ENCODE data around the gene SNED1. TPM values are rescaled to one million over a fixed set of nuclear protein-coding genes. Genes with fewer than 3 reads are reported as not detected.

Gene SNED1
- total and polyA plus RNA-seq, 9 of the 15 experiments (the other 6 are each of a cell fraction or from before 2014, with no cell fraction given), result 0.03 to 0.07 (median 0.05) TPM; not detected in 5

DNA sequence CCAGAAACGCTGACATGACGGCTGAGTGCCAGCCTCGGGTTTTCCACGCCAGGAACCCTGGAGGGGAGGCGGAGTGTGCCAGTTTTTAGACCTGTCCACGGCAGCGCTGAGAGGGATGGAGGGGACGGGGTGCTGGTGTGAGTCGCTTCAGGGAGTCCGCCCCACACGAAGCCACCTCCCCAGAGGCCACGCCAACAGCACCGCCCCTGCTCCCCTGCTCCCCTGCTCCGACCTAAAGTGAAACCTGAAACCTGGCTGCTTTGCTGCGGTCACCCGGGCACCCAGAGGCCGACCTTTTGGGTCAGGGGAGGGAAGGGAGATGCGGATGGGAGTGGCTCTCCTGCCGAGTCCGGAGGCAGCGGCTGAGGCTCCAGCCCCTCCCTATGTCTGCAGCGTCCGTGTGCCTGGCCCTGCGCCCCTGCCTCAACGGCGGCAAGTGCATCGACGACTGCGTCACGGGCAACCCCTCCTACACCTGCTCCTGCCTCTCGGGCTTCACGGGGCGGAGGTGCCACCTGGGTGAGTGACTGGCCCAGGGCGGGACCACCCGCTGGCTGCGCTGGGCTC, 38.1 kb downstream of the SNED1 start (continued):
- TF ChIP-seq, protein P1, sequence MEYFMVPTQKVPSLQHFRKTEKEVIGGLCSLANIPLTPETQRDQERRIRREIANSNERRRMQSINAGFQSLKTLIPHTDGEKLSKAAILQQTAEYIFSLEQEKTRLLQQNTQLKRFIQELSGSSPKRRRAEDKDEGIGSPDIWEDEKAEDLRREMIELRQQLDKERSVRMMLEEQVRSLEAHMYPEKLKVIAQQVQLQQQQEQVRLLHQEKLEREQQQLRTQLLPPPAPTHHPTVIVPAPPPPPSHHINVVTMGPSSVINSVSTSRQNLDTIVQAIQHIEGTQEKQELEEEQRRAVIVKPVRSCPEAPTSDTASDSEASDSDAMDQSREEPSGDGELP (CRISPR knock-in tag; IDR thresholded peaks at IDR 0.05; ENCODE audit: borderline replicate concordance), result peak; percentile 18; the same call in 1 of the 2 replicates
- TF ChIP-seq, protein P2, sequence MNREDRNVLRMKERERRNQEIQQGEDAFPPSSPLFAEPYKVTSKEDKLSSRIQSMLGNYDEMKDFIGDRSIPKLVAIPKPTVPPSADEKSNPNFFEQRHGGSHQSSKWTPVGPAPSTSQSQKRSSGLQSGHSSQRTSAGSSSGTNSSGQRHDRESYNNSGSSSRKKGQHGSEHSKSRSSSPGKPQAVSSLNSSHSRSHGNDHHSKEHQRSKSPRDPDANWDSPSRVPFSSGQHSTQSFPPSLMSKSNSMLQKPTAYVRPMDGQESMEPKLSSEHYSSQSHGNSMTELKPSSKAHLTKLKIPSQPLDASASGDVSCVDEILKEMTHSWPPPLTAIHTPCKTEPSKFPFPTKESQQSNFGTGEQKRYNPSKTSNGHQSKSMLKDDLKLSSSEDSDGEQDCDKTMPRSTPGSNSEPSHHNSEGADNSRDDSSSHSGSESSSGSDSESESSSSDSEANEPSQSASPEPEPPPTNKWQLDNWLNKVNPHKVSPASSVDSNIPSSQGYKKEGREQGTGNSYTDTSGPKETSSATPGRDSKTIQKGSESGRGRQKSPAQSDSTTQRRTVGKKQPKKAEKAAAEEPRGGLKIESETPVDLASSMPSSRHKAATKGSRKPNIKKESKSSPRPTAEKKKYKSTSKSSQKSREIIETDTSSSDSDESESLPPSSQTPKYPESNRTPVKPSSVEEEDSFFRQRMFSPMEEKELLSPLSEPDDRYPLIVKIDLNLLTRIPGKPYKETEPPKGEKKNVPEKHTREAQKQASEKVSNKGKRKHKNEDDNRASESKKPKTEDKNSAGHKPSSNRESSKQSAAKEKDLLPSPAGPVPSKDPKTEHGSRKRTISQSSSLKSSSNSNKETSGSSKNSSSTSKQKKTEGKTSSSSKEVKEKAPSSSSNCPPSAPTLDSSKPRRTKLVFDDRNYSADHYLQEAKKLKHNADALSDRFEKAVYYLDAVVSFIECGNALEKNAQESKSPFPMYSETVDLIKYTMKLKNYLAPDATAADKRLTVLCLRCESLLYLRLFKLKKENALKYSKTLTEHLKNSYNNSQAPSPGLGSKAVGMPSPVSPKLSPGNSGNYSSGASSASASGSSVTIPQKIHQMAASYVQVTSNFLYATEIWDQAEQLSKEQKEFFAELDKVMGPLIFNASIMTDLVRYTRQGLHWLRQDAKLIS (CRISPR knock-in tag; IDR thresholded peaks at IDR 0.05), result no peak

GRCh38 chr2:241036964-241037421, 38.6 kb downstream of the SNED1 start:
- Histone ChIP-seq H3K27me3 (ENCODE audit: control insufficient read depth in 2 of 2, insufficient read depth in 2 of 2, low read length in 2 of 2) (peaks cover 0 to 49% of the 10 kb centered on the region in 2 experiments; a peak in 2 of 5 replicates), H2AFZ (ENCODE audit: low read depth, low read length) (no peak overlapping the region), H3K4me2 (ENCODE audit: insufficient read depth, low read length) (no peak overlapping the region), H3K27ac (ENCODE audit: extremely low read depth, low read depth, low read length) (no peak overlapping the region), H3K9me3 (replicated peaks; ENCODE audit: control insufficient read depth, insufficient read depth, low read depth, low read length) (no peaks in the 10 kb centered on the region), H3K4me1 (replicated peaks in 1 of 2; ENCODE audit: control insufficient read depth in 2 of 2, insufficient read depth in 2 of 2, low read length in 2 of 2) (peaks cover 0 to 25% of the 10 kb centered on the region in 2 experiments; a peak in 2 of 5 replicates), H4K20me1 (replicated peaks; ENCODE audit: control insufficient read depth, insufficient read depth, low read length) (no peaks in the 10 kb centered on the region; the same call in 1 of the 2 replicates), H3K9me1 (ENCODE audit: control insufficient read depth, insufficient read depth, low read length) (no peaks in the 10 kb centered on the region), H3K36me3 (ENCODE audit: control insufficient read depth, insufficient read depth, low read length) (no peaks in the 10 kb centered on the region), H3K79me2 (ENCODE audit: control insufficient read depth, insufficient read depth, low read length) (no peaks in the 10 kb centered on the region), H3K4me3 (no peak overlapping the region), H3K9ac (ENCODE audit: insufficient read depth in 1 of 2, low read depth in 2 of 2, low read length in 2 of 2) (no peak overlapping the region)
- no peak for DNase-seq (ENCODE audit: extremely low read depth in 1 of 4, low spot score in 3 of 4)
- intact Hi-C loops (cut with micrococcal nuclease) (no loop called here), in situ Hi-C loops (cut with MboI) (no loop called here)
- ChIA-PET POLR2A (interaction anchor here (1.5 kb wide), 1 partner anchor 10 kb away, joined by 4 read pairs; no protein-coding TSS in a partner anchor), CTCF (ENCODE audit: low intra/inter-chr PET ratio) (no interaction called here)
- 21% methylated on average over 9 of the region's 18 CpGs for WGBS (ENCODE audit: insufficient coverage, low coverage, missing lambda C conversion rate)
- no peak; the same call in 2 of the 3 replicates for ATAC-seq
- TF ChIP-seq NR4A1 (CRISPR knock-in tag; IDR thresholded peaks at IDR 0.05), result no peak
- TF ChIP-seq NR4A1 (tag; IDR thresholded peaks at IDR 0.05), result no peak
- no peak for TF ChIP-seq LCOR (CRISPR knock-in tag; IDR thresholded peaks at IDR 0.05)
- no TSS peak for BruUV-seq (replicated peaks)
- no peak for FAIRE-seq
